Islet precursor cell (in vitro differentiated cells): ENCODE data around the gene LANCL2.
A peak's percentile ranks its signal among the peaks of the same experiment; 100 is the strongest.
"Not testable (repeated sequence)": the region's sequence is repeated elsewhere in the genome, so short reads cannot be mapped to it uniquely, and the experiment has no call there.

Experiments
- DNase-seq: peaks from one replicate; pipeline ENCODE4 v3.0.0-alpha.2; 2018

LANCL2 gene

DNA sequence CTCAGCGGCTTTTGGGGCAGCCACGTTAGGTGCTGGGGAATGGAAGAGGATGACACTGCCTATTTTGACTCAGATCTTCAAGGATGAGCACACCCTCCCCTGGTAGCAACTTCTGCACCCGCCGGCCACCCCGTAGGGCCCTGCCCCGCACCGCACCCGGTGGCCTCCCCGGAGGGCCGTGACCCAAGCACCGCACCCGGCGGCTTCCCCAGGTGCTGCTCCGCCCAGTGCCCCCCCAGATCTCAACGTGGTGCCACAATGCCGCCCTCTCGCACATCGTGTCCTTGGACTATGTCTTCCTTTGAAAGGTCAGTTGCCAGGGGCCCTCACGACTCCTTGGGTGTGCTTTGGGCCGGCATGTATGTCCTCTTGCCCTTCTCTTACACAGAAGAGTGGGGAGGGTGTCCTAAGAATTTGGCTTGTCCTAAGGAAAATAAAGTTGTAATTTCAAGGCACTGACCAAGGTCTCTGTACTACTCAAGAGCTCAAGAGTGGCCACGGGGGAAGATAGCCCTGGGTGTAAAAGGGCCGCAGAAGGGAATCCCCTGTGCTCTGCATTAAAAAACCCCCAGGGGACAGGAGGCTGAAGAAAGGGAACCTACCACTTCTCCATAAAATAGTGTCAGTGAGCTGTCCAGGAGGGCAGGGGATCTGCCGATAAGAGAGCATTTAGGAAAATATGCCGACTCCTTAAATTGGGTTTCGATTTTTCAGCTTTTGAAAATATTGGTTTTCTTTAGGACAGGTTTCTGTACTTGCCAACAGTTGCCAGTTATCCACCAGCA is 1.6 kb upstream of the LANCL2 start:
- no peak for DNase-seq

DNA sequence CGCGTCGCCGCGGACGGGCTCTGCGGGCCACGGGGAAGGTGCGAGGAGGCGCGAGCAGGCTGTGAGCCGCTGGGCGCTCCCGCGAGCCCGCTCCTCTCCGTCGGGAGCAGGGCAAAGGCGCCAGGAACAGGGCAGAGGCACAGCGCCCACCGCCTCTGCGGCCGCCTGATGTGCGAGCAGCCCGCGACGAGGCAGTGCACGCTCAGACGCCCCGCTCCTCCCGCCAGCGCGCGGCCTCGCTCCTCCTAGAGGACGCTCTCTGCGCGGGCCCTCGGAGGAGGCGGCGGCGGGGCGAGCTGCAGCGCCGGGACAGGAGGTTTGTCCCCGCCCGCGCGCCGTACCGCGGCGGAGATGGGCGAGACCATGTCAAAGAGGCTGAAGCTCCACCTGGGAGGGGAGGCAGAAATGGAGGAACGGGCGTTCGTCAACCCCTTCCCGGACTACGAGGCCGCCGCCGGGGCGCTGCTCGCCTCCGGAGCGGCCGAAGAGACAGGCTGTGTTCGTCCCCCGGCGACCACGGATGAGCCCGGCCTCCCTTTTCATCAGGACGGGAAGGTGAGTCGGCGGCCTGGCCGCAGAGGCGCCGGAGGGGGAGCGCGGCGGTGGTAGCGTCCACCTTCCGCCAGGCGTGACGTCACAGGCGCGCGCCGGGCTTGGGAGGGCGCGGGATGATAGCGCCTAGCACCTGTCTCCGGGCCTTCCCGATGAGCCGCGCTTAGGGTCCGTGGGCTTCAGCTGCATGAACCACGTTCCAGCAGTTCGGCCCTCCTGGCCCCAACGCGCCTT is 731 bp downstream of the LANCL2 start:
- peak; percentile 96 for DNase-seq

DNA sequence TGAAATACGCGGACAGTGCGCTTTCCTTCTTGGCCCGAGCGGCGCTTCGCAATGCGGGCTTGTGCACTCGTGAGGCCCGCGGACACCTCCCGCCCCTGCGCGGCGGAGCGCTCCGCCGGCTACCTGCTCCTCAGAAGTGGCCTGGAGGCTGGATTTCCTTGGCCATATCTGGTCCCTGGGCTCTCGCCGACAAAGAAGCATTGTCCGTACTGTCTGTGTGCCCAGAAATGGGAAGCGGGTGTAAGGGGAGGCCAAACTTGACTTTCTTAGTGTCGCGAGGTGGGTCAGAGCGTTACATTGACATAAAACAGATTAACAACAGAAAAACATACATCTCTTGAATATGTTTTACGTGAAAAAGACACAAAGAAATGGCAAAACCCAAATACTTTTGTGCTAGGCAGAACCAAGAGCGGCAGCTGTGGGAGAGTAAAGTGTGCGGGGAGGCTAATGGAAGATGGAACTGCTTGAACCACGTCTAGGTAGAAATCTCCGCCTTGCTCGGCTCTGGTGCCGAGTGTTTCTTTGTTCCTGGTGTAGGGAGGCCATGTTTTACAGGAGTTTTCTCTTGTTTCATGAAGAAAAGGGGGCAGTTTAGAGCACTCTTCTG is 1.4 kb downstream of the LANCL2 start:
- no peak for DNase-seq

DNA sequence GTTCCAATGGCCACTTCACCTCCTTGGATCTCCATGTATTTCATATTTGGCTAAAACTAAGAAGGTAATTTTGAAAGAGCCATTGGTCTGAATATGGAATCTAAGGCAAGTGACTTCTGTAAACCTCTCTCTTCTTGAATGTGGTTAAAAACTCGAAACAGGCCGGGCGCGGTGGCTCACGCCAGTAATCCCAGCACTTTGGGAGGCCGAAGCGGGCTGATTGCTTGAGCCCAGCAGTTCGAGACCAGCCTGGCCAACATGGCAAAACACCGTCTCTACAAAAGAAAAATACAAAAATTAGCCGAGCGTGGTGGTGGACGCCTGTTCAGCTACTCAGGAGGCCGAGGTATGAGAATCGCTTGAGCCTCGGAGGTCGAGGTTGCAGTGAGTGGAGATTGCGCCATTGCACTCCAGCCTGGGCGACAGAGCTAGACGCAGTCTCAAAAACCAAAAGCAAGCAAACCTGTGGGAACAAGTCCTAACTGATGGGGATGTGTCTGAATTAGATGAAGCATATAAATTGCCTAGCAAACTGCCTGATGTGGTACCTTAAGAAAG is 2.2 kb downstream of the LANCL2 start:
- no peak for DNase-seq

DNA sequence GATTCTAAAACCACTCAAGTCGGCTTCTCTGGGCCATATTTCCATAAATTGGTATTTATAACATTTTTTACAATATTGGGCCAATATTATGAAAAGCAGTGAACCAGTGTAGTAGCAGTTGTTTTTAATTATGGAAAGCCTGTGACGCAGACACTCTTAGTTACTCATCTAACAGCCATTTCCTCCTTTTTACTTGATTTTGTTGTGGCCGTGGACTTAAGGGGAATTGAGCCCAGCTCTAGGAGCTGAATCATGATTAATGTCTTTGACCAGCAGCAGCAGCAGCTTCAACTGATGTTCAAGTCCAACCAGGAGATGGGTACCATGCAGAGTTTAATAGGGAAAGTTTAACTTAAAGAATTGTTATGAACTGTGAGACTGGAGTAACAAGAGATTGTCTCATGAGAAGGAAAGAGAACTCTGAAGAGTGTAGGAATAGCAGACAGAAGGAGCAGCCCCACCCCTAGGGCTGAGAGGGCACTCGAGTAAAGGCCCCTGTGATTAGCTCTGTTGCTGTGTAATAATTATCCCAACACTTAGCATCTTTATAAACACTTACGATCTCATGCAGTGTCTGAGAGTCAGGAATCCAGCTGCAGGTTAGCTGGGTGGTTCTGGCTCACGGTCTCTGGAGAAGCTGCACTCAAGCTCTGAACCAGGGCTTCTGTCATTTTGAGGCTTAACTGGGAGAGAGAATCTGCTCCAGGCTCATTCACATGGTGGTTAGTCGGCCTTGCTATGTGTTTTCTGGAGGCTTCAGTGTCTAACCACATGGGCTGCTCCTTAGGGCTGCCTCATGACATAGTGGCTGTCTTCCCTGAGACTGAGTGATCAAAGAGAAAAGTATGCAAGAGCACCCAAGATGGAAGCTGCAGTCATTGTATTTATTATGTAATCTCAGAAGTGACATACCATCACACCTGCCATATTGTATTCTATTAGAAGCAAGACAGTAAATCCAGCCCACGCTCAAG is 4.6 kb downstream of the LANCL2 start:
- no peak for DNase-seq

DNA sequence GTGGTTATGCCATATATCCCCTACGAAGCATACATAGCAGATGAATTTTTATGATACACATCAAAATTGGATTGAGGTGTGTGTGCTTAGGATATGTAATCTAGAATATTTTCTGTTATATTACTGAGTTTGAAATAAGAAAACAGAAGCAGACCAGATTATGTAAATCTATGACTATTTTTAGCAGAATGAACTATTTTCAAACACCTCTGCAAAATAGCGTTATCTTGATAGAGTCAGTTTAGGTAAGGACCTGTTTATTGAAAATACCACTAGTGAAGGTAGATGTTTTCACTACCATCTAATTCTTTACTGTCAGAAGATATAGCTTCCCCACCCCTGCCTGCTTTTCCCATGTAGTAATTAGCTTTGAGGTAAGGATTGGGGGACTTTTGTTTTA is 9.1 kb downstream of the LANCL2 start:
- no peak for DNase-seq

DNA sequence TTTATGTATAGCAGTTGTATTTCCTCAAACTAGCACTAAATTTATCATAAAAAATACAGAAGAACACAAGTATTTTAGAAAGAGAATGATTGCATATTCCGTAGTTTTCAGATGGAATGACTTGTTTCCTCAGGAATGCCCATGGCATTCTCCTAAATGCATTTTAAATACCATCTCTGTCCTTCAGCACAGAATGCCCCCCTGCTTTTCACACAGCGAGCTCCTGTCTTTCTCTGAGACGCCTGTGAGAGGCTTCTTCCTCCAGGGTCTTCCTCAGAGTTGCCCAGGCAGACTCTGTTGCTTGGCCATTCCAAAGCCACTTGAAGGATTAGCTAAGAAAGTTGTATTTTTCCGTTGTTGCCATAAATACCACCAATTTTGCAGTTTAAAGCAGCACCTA is 10.1 kb downstream of the LANCL2 start:
- peak; percentile 59 for DNase-seq

DNA sequence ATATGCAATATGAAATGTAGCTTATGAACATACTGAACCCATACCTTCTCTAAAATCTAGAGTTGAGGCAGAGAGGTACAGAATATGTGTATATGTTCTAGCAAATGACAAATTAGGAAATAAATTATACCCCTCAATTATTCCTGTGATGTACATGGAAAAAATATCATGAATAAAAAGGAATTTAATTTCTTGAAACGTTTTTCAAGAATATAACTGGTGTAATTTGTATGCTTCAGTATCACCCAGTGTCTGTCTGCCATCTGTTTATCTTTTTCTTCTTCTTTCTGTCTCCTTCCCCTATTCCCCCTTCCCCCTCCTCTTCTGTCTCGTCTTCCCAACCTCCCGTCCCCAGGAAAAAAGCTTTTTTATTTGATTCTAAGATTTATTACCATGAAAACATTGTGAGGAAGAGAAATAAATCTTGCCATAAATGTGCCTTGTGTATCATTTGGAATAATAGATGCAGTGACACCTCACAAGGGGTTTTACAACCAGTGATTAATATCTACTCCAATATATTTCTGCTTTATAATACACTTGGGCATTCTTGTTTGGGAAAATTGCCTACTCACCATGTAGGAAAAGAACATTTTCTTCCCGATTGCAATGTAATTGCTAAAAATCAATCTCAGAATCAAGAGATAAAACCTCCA is 12.2 kb downstream of the LANCL2 start:
- DNase-seq = no peak

DNA sequence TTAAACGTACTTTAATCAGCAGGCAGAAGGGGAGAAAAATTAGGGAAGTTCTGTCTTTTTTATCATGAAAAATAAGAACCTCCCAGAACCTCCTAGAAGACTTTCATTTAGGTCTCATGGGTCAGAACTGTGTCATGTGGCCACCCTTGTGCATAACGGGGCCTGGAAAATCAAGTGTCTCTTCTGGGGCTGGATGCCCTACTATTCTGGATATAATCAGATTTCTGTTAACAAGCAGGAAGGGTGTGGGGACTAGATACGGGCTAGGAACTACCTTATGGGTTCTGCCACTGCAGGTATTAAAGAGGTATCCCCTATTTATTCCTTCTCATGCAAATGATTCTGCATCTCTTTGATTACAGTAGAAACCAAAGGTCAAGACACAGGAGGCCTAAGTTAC is 14.1 kb downstream of the LANCL2 start:
- DNase-seq = no peak

DNA sequence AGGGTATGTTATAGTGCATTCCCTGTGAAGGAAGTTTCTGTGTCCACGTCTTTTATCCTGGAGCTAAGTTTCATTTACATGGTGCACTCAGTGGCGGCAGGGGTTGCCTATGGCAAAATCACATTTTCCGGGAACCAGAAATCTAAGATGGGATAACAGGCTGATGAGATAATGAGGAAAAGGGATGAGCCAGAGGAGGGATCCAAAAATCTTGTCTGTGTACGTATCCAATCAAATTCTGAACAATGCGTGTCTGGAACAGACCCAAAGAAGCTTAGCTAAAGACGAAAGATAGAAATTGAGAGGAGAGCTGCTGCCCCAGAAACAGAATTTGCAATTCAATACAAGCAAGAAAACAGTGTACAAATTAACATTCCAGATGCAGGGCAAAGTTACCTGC is 16.1 kb downstream of the LANCL2 start:
- no peak for DNase-seq

DNA sequence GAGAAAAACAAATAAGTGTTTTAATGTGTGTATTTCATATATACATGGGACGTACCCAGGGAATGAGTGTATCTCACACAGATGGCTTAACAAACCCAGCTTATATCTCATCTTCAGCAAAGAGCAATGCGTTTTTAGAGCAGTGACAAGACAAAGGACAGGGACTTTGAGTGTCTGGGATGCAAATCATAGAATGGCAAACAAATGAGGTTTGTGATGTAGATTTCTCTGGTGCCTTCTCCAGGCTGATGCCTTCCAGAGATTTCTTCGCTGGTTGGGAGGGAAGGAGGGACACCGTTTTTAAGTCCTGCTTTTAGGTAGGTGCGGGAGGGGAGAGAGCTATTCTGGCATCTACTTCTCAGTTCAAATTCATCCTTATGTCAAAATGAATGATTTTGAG is 16.6 kb downstream of the LANCL2 start:
- DNase-seq = no peak

DNA sequence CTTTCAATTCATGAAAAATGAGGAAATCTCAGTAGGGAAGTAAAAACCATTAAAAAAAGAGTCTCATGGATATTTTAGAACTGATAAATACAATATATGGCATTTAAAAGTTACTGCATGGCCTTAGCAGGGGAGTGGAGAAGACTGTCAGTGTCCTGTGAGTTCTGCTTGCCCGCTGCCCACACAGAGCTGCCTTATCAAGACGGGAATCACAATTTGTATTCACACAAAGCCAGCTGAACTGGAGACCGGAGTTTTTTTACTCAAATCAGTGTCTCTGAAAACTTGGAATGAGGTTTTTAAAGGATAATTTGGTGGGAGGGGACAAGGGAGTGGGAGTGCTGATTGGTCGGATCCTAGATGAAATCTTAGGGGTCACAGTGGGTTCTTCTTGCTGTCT is 17.1 kb downstream of the LANCL2 start:
- no peak for DNase-seq

DNA sequence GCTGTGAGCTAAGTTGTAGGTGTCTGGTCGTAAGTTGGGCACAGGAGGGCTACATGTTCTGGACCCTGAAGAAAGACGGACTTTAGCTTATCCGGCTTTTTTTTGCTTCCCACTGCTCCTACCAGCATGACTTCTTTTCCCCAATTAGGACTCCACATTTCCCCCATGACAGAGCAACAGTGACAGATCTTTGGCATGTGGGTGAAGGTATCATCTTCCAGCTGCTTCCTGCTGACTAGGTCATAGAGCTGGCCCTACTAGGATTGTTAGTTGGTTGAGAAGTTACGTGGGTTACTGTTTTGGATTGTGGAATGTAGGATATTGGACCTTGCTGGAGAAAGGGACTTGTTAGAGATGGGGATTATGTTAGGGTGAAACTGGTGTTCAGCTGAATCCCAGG is 21.4 kb downstream of the LANCL2 start:
- no peak for DNase-seq

DNA sequence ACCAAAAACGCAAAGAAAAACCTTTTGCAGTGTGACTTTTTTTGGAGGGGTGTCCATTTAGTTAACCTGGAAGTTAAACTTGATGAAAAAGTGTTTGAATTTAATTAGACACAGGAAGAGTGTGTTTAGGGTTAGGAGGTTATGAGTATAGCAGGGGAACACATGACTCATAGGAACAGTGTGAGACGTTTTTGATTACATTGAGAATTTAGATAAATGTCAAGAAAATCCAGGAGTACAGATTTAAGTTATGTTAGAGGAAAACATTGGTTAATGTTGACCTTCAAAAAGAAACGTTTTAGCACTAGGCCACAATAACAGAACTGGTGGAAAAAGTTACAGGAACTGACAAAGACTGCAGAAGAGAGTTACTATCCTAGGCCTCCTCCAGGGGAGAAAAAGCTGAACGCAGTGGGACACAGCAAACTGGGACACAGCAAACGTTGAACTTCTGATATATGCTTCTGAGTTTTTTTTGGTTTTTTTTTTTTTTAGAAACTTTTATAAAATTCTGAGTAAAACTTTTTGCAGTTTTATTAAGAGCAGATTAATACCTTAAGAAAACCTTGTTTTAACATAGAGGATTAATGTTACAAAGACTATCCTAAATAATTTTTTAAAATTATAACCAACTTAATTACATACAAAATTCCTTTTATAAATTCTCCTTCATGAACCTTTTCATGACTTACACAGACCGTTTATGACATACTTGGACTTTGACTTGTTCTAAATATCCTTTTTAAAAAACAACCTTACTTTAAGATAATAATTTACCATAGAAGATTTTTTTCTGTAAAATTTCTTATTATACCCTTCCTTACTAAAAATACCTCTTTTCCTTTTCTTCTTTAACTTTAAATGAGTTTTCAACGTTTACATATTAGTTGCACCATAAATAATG is 22.2 kb downstream of the LANCL2 start:
- no peak for DNase-seq

DNA sequence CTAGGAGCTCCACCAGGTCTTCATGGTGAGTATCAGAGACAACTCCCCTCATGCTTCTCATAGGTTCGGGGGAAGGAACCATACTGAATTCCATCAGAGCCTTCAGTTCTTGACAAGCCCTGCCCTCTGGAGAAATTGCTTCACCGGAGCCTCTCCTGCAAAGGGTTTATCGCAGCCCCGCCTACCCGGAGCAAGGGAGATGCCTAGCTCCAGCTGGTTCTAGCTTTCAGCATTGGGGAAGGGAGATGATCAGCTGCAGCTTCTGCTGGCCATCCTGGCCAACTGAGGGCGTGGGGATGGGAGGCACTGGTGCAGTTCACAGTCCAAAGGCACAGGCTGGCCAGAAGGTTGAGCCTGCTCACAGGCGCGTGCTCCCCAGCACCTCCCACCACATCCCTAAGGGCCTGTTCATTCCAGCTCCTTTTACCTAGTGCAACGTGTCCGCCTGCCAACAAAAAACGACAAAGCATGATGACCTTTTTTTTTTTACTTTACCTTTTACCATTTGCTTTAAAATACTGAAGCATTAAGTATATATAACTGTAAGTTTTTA is 31.2 kb downstream of the LANCL2 start:
- DNase-seq = no peak

DNA sequence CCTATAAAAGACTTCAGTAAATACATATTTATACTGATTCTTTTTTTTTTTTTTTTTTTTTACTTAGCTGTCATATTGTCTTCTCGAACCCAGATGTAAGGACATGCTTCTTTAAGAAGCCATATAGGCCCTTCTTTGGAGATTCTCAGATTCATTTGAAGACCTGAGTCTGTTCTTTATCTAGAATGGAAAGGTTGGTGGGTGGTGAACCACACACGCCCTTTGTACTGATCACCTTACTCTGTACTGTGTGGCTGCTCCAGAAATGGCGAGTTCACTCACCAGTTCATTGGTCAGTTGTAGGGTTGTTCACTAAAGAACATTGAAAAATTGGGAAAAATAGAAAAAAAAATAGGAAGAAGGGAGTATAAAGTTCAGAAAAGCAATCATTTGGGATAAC is 32.5 kb downstream of the LANCL2 start:
- no peak for DNase-seq

DNA sequence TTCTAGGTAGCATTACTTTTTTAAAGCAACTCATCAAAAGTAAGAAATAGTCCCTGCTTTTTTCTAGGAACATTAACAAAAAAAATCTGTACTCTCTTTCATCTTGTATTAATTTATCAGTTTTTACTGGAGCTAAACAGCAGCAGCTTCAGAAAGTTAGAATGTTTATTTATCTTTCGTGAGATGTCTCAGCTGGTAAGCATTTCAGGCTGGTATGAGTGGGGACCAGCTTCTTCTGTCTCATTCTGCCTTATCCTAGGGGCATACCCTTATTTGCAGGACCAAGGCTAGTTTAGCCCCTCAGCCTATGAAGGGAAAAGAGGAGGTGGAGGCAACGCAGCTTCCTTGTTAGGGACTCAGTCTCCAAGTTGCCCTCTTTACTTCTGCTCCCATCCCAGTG is 35.1 kb downstream of the LANCL2 start:
- no peak for DNase-seq

DNA sequence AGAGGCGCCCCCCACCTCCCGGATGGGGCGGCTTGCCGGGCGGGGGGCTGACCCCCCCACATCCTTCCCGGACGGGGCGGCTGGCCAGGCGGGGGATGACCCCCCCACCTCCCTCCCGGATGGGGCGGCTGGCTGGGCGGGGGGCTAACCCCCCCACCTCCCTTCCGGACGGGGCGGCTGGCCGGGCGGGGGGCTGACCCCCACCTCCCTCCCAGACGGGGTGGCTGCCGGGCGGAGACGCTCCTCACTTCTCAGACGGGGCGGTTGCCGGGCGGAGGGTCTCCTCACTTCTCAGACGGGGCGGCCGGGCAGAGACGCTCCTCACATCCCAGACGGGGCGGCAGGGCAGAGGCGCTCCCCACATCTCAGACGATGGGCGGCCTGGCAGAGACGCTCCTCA is 37.4 kb downstream of the LANCL2 start:
- DNase-seq = not testable (repeated sequence)

DNA sequence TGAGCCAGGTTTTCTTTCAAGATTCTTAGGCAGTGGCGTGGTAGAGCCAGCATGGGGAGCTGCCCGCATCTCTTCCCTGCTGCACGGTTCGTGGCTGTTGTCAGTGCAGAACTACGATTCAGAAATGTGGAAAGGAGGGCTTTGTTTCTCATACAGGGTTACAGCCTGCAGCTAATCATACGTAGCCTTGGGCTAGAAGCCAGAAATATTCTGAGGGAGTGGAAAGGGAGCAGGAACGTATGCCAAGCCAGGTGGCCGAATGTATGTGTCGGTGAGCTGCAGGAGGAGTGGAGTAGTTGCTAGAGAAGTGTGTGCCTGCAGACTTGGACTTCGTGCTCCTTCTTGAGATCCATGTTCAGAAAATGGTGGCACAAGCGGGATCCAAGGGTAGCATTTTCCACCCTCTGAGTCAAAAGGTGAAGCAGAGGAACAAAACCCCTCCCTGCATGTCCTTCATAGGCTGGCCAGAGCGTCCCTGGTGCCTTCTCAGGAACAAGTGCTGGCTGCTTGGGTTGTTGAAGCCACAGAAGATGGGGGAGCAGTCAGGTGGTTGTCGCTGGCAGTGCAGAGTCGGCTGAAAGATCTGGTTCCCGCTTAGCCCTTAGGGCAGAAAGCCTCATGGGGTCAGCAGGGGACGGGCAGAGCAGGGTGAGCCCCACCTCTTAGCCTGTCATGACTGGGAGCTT is 40.9 kb downstream of the LANCL2 start:
- no peak for DNase-seq
